DMS153 treated with DMSO at 0.1 percent for 48 hours (cell line): ENCODE measurements around the gene DCAF6.

Source experiments
- DNase-seq: peaks from one replicate; lab custom pipeline; 2025; ENCODE audit not compliant: unreplicated experiment; lab: John Stamatoyannopoulos, UW

Gene DCAF6

DNA sequence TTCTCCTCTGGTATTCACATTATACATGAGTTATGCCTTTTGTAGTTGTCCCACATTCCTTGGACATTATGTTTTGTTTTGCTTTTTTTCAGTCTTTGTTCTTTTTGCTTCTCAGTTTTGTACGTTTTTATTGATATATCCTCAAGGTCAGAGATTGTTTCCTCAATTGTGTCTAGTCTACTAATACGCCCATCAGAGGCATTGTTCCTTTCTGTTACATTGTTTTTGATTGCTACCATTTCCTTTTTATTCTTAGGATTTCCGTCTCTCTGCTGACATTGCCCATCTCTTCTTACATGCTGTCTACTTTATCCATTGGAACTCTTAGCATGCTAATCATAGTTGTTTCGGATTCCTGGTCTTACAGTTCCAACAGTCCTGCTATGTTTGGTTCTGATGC is 28.2 kb downstream of the DCAF6 start:
- DNase-seq = no peak

DNA sequence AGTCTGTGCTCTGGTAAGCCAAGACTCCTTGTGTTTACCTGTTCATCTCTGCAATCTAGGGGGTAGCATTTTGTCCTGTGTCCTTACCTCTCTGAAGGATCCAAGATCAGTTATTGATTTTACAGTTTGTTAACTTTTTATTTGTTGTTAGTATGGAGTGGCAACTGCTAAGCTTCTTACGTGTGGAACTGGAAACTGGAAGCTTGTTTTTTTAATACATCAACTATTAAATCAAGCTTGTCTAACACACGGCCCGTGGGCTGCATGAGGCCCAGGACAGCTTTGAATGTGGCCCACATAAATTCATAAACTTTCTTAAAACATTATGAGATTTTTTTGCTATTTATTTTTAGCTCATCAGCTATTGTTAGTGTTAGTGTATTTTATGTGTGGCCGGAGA is 29.6 kb downstream of the DCAF6 start:
- no peak for DNase-seq

DNA sequence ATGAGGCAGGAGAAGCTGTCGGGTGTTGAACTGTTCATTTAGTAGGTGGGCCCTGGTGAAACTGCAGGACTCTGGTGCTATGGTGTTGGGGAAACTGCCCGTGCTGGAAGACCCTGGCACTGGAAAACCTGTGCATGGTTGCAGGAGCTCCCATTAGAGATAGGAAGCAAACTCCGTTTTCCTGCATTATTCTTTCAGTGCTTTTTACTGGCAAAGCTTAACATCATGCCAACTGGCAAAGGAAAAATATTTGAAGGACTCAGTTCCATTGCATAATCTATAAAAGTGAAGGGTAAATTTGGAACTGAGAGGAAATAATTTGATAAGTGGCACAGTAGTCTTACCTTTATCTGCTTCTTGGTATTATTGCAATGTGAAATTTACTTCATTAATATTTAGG is 32.1 kb downstream of the DCAF6 start:
- no peak for DNase-seq

DNA sequence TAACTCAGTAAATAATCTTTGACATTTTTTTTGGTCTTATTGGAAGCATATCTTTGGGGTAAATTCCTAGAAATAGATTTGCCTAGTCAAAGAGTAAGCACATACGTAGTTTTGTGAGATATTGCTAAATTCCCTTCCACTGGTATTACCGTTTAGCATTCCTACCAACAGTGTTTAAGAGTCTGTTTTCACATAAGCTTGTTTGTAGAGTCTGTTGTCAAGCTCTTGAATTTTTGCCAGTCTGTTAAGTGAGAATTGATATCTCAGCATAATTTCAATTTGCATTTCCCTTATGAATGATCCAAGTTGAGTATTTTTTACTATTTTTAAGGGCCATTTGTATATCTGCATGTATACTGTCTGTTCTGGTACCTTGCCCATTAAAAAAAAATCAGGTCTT is 37.3 kb downstream of the DCAF6 start:
- no peak for DNase-seq

DNA sequence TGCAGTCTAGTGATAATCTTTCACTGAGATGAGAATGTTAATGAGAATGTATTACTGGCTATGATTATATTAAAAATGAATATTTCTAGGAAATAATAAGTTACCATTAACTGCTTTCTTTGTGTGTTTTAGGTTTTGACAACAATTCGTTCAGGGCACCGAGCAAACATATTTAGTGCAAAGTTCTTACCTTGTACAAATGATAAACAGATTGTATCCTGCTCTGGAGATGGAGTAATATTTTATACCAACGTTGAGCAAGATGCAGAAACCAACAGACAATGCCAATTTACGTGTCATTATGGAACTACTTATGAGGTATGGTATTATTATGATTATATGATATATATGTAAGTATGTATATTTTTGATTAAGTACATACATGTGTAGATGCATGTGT is 38.2 kb downstream of the DCAF6 start:
- no peak for DNase-seq

DNA sequence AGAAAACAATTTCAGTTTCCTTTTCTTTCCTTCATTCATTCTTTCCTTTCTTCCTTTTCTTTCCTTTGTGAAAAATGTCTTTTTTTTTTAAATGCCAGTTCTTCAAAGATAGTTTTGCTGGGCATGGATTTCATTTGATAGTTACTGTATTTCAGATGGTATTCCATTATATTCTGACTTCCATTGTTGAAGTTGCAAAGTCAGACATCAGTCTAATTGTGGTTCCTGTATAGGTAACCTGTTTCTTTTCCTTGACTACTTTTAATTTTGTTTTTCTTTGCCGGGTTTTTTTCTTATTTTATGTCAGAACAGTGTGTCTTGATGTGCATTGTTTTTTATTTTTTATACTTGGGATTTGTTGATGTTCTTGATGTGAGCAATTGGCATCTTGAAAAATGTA is 40.8 kb downstream of the DCAF6 start:
- DNase-seq = no peak

DNA sequence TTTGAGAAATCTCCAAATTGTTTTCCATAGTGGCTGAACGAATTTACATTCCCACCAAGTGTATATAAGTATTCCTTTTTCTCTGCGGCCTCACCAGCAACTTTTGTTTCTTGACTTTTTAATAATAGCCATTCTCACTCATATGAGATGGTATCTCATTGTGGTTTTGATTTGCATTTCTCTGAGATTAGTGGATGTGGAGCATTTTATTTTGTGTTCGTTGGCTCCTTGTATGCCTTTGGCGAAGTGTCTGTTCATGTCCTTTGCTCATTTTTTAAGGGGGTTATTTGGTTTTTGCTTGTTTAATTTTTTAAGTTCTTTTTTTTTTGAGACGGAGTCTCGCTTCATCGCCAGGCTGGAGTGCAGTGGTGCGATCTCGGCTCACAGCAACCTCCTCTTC is 45.5 kb downstream of the DCAF6 start:
- no peak for DNase-seq

DNA sequence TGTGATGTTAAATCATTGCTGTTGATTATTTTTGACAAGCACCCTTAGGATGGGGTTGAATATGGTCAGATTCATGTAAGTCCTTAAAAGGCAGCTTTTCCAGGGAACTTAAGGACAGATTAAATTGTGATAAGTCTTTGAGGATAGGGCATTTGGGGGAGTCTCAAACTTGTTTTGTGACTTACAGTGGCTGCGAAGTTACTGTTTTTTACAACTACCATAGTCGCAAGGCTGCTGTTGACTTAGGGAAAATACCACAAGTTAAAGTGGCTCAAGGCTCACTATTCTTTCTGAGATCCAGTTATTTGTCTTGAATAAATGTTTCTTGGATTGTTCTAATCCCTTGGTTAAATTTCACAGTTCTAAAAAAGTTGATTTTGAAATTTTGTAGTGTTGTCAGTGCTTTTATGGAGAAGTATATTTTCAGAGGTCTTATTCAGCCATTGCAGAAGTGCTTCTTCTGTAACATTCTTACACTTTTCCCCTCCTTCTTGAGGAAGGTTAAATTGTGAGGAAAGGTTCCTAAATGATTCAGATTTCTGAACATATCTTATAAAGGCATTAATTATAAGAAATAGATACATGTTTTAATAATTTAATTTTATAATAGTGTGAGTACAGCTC is 47.4 kb downstream of the DCAF6 start:
- no peak for DNase-seq

DNA sequence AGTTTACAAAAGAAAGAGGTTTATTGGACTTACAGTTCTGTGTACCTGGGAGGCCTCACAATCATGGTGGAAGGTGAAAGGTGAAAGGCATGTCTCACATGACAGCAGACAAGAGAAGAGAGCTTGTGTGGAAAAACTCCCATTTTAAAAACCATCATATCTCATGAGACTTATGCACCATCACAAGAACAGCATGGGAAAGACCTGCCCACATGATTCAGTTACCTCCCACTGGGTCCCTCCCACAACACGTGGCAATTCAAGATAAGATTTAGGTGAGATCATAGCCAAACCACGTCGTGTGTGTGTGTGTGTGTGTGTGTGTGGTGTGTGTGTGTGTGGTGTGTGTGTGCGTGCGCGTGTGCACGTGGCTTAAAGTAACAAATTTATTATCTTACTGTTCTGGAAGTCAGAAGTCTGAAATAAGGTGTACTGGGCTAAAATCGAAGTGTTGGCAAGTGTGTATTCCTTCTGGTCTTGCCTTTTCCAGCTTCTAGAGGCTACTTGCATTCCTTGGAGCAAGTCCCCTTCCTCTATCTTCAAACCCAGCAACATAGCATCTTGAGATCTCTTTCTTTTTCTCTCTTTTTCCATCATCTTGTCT is 48.5 kb downstream of the DCAF6 start:
- no peak for DNase-seq

DNA sequence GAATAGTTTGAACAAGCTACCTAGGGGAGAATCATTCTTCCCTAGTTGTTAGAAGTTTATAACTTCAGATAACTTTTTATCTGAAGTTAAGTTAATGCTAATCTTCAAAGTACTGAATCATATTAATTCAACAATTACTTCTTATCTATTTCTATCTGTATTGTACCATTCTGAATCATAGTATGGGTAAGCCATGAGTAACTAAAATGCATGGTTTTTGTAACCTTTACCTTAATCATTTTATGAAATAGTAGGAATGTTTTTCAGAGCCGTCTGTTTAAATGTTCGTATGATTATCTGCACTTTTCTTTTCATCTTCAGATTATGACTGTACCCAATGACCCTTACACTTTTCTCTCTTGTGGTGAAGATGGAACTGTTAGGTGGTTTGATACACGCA is 50.7 kb downstream of the DCAF6 start:
- no peak for DNase-seq

DNA sequence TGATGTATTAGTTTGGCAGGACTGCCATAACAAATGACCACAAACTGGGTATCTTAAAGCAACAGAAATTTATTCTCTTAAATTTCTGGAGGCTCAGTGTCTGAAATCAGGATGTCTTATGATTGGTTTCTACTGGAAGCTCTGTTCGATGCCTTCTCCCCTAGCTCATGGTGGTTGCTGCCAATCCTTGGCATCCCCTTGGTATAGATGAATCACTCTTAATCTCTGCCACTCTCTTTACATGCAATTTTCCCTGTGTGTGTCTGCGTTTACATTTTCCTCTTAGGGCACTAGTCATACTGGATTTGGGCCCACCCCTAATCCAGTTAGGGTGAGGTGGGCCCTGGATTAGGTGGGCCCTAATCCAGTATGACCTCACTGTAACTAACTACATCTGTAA is 55.1 kb downstream of the DCAF6 start:
- DNase-seq = no peak

DNA sequence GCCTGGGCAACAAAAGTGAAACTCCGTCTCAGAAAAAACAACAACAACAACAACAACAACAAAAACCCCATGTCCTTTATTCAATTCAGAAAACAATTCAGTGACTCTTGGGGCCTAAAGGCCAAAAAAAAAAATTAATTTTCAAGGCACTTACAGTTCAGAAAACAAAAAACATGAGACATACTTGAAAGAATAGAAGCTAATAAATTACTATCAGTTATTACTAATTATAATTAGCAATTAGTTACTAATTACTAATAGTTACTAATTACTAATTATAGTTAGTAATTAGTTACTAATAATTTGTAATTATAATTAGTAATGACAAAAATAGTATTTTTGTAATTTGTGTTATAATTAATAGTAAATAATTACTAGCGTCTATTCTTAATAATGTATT is 57.2 kb downstream of the DCAF6 start:
- no peak for DNase-seq

DNA sequence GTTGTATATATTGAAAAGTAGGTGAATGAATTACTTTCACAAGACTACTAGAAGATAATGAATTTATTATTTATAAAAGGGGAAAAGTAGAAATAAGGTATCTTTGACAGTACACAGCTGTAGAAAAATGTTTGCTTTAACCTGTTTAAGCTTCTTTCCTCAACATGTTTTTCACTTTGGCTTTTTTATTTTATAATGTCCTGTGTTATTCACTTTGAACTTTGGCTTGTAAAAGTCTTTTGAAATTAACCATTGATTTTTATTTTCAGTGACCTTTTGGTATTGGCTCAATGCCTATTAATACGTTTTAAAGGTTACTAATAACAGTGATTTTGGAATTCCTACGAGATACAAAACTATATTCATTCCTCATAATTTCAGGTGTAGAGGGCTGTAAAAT is 58.1 kb downstream of the DCAF6 start:
- DNase-seq = no peak

DNA sequence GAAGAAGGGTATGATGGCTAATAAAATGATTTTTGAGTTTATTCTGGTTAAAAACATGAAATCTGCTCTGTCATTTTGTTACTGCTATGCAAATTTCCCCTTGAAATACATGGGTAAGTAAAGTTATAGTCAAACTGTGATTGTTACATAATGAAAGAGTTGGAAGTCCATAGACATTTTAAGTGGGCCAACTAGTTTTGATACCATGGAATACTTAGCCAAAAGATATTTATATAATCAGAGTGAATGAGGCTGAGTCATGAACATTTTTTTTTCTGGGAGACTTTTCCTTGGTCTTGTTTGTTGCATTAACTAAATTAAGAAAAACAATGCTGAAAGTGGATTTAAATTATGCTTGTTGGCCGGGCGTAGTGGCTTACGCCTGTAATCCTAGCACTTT is 58.6 kb downstream of the DCAF6 start:
- DNase-seq = no peak

DNA sequence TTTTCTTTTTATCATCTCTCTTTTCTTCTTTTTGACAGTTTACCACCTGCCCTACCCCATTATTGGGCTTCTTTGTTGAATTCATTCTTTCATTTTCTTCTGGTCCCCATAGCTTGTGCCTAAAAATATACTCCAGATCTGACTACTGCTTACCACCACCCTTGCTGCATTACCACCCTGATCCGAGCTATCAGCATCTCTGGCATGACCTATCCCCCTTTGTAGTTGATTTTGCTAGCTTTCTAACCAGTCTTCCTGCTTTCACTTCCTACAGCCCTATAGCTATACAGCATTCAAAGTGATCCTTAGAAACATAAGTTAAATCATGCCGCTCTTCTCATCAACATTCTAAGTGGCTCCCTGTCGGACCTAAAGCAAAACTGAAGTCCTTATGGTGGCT is 59.8 kb downstream of the DCAF6 start:
- no peak for DNase-seq

DNA sequence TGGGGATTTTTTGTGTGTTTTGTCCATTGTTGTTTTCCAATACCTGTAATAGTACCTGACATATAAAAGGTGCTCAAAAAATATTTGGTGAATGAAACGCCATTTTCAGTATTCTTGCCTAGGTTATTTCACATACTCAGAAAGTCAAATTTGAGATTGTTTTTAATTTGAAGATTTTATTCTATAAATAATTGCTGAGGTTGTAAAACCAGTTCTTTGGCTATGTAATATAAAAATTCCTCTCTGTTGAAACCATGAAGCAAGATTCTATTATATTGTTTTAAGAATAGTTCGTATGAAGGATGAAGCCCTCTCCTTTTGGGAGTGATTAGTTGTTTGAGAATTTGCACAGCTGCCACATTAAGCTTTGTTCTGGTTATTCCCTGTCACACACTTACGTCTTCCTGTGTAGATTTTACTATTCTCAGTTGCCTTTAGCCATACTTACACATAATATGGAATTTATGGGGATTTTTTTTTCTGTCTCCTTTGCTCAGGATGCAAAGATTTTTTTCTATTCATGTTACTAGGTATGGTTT is 60.6 kb downstream of the DCAF6 start:
- no peak for DNase-seq

DNA sequence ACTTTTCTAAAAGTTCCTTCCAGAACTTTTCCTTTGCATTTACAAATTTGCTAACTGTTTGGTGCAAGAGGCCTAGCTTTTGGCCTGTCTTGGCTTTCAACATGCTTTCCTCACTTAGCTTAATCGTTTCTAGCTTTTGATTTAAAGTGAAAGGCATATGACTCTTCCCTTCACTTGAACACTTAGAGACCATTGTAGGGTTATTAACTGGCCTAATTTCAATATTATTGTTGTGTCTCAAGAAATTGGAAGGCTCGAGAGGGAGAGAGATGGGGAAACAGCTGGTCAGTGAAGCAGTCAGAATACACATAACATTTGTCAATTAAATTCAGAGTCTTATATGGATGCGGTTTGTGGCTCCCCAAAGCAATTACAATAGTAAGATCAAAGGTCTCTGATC is 63.4 kb downstream of the DCAF6 start:
- DNase-seq = no peak

DNA sequence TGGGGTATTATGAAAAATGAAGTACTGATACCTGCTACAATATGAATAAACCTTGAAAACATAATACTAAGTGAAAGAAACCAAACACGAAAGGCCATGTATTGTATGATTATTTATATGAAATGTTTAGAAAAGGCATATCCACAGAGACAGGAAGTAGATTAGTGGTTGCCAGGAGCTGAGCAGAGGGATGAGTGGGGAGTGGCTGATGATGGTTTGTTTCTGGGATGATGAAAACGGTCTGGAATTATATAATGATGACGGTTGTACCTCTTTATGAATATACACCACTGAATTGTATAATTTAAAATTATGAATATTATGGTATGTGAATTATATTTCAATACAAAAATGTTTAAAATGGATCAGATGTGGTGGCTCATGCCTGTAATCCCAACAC is 64.2 kb downstream of the DCAF6 start:
- no peak for DNase-seq

DNA sequence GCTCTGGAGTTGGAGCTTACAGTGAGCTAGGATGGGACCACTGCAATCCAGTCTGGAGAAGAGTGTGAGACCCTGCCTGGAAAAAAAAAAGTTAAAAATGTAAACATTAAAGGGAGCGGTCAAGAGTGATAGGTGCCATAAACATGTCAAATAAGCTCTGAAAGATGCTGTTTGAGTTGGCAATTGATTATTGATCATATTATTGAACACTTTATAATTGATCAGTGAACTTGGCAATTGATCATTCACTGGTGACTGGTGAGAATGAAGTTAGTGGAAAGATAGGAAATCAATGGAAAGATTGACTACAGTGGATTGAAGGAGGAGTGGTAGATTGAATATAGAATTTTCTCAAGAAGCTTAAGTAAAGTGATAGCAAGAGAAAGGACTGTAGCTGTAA is 64.7 kb downstream of the DCAF6 start:
- no peak for DNase-seq

DNA sequence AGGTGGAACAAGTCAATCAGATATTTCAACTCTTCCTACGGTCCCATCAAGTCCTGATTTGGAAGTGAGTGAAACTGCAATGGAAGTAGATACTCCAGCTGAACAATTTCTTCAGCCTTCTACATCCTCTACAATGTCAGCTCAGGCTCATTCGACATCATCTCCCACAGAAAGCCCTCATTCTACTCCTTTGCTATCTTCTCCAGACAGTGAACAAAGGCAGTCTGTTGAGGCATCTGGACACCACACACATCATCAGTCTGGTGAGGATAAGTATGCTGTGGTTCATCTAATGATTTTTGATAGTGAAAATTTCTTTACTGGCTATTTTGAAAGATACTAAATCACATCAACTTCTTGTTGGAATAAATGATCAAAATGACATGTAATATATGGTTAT is 68.0 kb downstream of the DCAF6 start:
- no peak for DNase-seq

DNA sequence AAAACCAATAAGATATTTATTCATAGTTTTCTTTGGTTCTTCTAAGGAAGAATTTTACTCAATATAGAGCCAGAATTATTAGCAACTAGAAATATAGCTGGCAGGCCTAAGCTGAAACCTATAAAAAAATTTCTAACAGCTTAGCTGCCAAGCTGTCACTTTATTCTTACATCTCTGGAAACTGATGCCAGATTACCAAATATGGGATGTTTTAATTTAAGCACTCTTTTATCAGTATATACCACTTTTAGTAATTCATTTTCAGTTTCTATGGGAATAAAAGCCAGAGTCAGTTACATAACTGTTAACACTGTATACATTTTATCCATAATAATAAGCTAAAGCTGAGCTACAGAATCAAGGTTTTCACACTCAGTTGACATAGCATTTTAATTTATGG is 69.0 kb downstream of the DCAF6 start:
- no peak for DNase-seq

DNA sequence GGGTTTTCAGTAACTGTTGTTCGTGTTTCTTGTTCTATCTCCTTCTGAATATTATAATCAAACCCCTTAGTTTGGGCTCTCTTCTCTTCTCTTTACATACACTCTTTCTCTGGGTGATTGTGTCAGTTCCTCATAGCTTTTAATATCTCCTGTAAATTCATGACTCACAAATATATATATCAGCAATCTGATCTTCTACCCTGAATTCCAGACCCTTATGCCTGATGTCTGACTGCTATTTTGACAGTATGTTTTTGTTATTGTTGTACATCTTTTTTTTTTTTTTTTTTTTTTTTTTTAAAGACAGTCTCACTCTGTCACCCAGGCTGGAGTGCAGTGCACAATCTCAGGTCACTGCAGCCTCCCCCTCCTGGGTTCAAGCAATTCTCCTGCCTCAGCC is 71.2 kb downstream of the DCAF6 start:
- DNase-seq = no peak

DNA sequence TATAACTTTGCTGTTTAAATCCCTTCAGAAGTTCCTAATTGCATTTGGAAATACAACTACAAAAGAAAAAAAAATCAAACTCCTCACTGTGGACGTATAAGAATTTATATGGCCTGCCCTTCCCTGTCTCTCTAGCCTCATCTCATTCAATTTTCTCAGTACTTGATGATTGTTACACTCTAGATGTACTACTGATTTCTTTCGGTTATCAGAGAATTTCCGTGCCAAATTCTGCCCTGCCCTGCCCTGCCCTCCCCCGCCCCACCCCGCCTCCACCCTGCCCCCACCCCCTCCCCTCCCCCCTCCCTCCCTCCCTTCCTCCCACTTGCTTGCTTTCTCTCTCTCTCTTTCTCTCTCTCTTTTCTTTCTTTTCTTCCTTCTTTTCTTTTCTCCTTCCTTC is 72.1 kb downstream of the DCAF6 start:
- no peak for DNase-seq
